Parathyroid adenoma (tissue), 2 donors: ENCODE data around the gene HLTF.

ENCODE experiments used
- H2AFZ ChIP-seq: fragments of 300-600 bp; sonication (generic); one replicate; pipeline ENCODE4 v1.7.0; 2017; ENCODE audit warnings: antibody characterized with exemption, mild to moderate bottlenecking
- H3K27ac ChIP-seq: fragments of 300-600 bp; sonication (generic); one replicate; pipeline ENCODE4 v1.7.0; 2017
- H3K27me3 ChIP-seq: fragments of 300-600 bp; sonication (generic); one replicate; pipeline ENCODE4 v1.7.0; 2017; ENCODE audit warnings: low read length; ENCODE audit not compliant: control insufficient read depth, insufficient read depth
- H3K36me3 ChIP-seq: fragments of 300-600 bp; sonication (generic); one replicate; pipeline ENCODE4 v1.7.0; 2017; ENCODE audit warnings: low read length; ENCODE audit not compliant: control insufficient read depth, insufficient read depth
- H3K4me1 ChIP-seq: fragments of 300-600 bp; sonication (generic); one replicate; pipeline ENCODE4 v1.7.0; 2017; ENCODE audit warnings: control low read depth
- H3K4me2 ChIP-seq: fragments of 300-600 bp; sonication (generic); one replicate; pipeline ENCODE4 v1.7.0; 2017; ENCODE audit warnings: low read length
- H3K4me3 ChIP-seq: fragments of 300-600 bp; sonication (generic); one replicate; pipeline ENCODE4 v1.7.0; 2017; ENCODE audit warnings: low read depth, low read length
- H3K79me2 ChIP-seq: fragments of 300-600 bp; sonication (generic); one replicate; pipeline ENCODE4 v1.7.0; 2017; ENCODE audit warnings: control low read depth
- H3K9ac ChIP-seq: fragments of 300-600 bp; sonication (generic); one replicate; pipeline ENCODE4 v1.7.0; 2017; ENCODE audit warnings: mild to moderate bottlenecking
- H3K9me3 ChIP-seq: fragments of 300-600 bp; sonication (generic); one replicate; pipeline ENCODE4 v1.7.0; 2017; ENCODE audit warnings: low read length; ENCODE audit not compliant: control insufficient read depth
- CTCF ChIP-seq: fragments of 300-600 bp; sonication (generic); IDR thresholded peaks from one replicate; pipeline ENCODE4 v1.7.0; 2017; ENCODE audit warnings: antibody characterized with exemption, mild to moderate bottlenecking
- donor health status: primary hyperparathyroidism.

HLTF gene

DNA sequence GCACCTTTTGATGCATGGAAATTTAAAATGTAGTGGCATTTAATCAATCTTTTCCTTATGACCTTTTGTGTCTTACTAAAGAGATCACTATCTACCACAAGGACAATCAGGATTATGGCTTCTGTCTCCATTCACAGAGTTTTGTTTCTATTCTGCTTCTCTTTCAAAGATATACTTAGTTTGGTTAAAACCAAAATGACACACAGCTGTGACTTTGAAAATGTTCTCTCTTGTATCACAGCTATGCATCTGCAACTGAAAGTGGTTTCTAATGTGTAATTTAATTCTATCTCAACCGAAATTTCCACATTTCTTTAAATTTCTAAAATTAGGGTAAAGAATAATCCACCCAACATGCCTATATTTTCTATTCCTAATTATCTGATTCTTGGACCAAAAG, 27.7 kb downstream of the HLTF start:
- Histone ChIP-seq H3K4me2 (no peak overlapping the region), H3K27me3 (no peaks in the 10 kb centered on the region), H3K9me3 (no peaks in the 10 kb centered on the region), H2AFZ (no peak overlapping the region), H3K79me2 (no peaks in the 10 kb centered on the region), H3K4me3 (no peak overlapping the region), H3K9ac (no peak overlapping the region), H3K27ac (no peak overlapping the region), H3K36me3 (no peaks in the 10 kb centered on the region), H3K4me1 (no peaks in the 10 kb centered on the region)
- no peak for TF ChIP-seq CTCF

DNA sequence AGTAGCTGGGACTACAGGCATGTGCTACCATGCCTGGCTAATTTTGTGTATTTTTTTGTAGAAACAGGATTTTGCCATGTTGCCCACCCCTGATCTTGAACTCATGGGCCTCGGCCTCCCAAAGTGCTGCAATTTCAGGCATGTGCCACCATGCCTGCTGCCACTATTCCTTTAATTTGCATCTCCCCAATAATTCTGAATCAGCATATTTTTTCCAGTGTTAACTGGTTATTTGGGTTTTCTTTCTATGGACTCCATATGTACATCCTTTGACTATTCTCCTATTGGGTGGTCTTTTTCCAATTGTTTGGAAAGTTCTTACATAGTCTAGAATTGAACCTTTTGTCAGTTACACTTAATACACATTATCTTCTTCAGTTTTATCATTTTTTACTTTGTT, 28.1 kb downstream of the HLTF start:
- H3K4me2 ChIP-seq = no peak overlapping the region
- no peak overlapping the region for H3K4me3 ChIP-seq
- H3K4me1 ChIP-seq = no peaks in the 10 kb centered on the region
- H3K9me3 ChIP-seq = no peaks in the 10 kb centered on the region
- H3K9ac ChIP-seq = no peak overlapping the region
- no peak overlapping the region for H2AFZ ChIP-seq
- no peaks in the 10 kb centered on the region for H3K36me3 ChIP-seq
- no peaks in the 10 kb centered on the region for H3K79me2 ChIP-seq
- no peaks in the 10 kb centered on the region for H3K27me3 ChIP-seq
- H3K27ac ChIP-seq = no peak overlapping the region
- no peak for TF ChIP-seq CTCF

DNA sequence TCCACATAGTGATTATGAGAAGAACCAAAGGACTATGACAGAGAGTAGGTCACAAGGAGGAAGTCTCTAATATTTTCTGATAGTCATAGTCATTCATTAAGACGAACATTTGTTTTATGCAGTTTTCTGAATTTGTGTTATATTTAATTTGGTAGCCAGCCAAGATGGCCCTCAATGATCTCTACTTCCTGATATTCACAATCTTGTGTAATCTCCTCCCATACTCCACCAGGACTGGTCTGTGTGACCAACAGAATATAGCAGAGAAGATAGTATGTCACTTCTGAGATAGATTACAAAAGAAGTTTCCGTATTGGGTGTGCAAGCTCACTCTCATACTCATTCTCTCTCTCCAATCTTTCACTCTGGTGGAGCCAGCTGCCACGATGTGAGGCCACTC, 30.8 kb downstream of the HLTF start:
- TF ChIP-seq CTCF = no peak
- H3K36me3 ChIP-seq = no peaks in the 10 kb centered on the region
- no peaks in the 10 kb centered on the region for H3K27me3 ChIP-seq
- no peaks in the 10 kb centered on the region for H3K79me2 ChIP-seq
- H3K27ac ChIP-seq = no peak overlapping the region
- no peak overlapping the region for H3K4me3 ChIP-seq
- H3K4me1 ChIP-seq = no peaks in the 10 kb centered on the region
- no peak overlapping the region for H3K9ac ChIP-seq
- no peak overlapping the region for H2AFZ ChIP-seq
- no peak overlapping the region for H3K4me2 ChIP-seq
- no peaks in the 10 kb centered on the region for H3K9me3 ChIP-seq

- no peaks in the 10 kb centered on the region for H3K36me3 ChIP-seq
- H3K9ac ChIP-seq = no peak overlapping the region
- H3K27me3 ChIP-seq = no peaks in the 10 kb centered on the region
- no peak overlapping the region for H2AFZ ChIP-seq
- no peaks in the 10 kb centered on the region for H3K9me3 ChIP-seq
- no peak overlapping the region for H3K27ac ChIP-seq
- H3K4me2 ChIP-seq = no peak overlapping the region
- no peaks in the 10 kb centered on the region for H3K4me1 ChIP-seq
- TF ChIP-seq CTCF = no peak
- H3K79me2 ChIP-seq = no peaks in the 10 kb centered on the region
- H3K4me3 ChIP-seq = no peak overlapping the region
Measured at GRCh38 chr3:149044339-149045083, 41.8 kb downstream of the HLTF start.

- Histone ChIP-seq H3K27me3 (no peaks in the 10 kb centered on the region), H3K27ac (no peak overlapping the region), H3K9me3 (no peaks in the 10 kb centered on the region), H3K4me3 (no peak overlapping the region), H3K4me2 (no peak overlapping the region), H3K4me1 (no peaks in the 10 kb centered on the region), H3K79me2 (no peaks in the 10 kb centered on the region), H3K9ac (no peak overlapping the region), H3K36me3 (no peaks in the 10 kb centered on the region), H2AFZ (no peak overlapping the region)
- no peak for TF ChIP-seq CTCF
Measured at GRCh38 chr3:149042789-149043386, 43.4 kb downstream of the HLTF start.
